GM21381 (cell line): ENCODE measurements around the gene MSANTD7.
A peak's percentile ranks its signal among the peaks of the same experiment; 100 is the strongest.
"Not testable (repeated sequence)": the region's sequence is repeated elsewhere in the genome, so short reads cannot be mapped to it uniquely, and the experiment has no call there.

Experiments used
- ATAC-seq: cut with Tn5 transposase; IDR thresholded peaks from one replicate; pipeline ENCODE4 v1.9.1; 2021; ENCODE audit warnings: mild to moderate bottlenecking, moderate library complexity; ENCODE audit not compliant: unreplicated experiment

The MSANTD7 gene

DNA sequence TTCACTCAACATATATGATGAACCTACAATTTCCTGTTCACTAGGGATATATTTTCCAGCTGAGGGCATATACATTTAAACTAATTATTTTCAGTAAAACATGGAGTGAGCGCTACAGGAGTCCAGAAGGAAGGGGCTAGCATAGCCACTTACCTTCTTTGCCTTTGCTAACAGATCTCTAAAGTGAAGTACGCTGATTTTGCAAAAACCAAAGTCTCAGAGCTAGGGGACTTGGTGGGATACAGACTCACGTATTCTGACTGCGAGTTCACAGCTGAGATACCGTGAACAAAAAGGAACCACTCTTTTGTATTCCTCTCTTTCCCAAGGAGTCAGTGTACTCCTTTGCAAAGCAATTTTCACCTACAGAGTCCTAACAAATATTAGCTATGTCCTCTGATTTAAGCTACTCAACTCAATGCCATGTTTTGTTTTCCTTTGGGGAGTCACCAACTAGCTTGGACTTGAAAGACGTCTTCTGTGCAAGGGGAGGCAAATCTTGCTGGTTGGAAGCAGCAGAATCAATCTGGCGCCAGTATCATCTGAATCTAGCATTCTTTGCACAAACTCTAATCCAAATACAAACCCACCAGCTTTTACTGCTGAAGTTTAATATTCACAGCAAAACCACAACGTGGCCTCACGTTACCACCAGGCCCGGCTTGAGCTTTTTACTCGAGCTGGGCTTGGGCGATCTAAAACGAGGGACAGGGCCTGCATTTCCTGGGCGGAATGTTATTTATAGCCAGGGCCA, 926 bp upstream of the MSANTD7 start:
- no peak for ATAC-seq

DNA sequence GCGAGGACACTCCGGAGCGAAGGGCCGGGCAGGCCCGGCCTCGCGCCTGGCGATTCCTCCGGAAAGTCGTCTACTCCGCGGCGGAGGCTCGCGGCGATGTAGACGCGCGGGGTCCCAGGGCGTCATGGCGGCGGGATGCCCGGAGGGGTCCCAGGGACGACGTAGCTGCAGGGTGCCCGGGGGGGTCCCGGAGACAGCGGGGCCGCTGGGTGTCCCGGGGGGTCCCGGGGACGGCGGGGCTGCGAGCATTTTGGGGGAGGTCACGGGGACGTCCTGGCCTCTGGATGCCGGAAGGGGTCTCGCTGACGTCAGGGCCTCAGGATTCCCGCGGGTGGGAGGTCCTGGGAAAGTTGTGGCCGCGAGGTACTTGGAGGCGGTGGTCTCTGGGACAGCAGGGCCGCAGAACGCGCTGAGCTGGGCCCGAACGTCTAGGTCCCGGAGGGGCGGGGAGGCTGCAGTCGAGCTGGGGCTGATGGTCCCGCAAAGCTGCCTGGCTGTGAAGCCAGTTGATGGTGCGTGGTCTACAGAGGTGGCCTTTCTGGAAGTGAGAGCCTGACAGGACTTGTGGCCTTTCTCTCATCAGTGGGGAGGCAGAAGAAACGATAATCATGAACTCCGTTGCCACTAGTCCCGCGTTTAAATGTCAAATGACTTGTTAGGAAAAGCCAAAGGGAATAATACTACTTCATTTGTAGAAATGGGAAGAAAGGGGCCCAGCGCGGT, 637 bp downstream of the MSANTD7 start:
- ATAC-seq: peak; percentile 3

DNA sequence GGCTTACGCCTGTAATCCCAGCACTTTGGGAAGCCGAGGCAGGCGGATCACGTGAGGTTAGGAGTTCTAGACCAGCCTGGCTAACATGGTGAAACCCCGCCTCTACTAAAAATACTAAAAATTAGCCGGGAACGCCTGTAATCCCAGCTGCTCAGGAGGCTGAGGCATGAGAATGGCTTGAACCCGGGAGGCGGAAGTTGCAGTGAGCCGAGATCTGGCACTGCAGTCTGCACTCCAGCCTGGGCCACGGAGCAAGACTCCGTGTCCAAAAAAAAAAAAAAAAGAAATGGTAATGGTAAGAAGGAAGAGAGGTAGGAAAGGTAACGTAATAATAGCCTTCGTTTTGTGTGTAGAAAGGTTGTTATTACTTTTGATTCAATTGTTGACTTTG, 1.2 kb downstream of the MSANTD7 start:
- no peak for ATAC-seq

DNA sequence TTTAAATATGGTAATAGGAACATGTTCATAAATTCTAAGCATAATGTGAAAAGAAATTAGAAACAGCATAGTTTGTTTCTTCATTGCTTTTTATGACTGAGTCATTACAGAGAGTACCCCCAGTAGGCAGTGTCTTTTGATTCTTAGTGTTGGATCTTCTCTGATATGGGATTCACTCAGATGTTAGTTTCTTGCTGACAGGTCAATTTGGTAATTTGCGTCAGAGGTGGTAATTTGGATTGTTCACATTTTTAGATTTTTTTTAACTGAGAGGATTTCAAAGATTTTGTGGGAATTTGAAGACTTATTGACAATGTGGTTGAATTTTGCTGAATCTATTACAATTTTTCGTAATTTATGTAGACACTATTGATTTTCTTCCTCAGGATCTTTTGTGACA, 2.1 kb downstream of the MSANTD7 start:
- ATAC-seq: no peak

DNA sequence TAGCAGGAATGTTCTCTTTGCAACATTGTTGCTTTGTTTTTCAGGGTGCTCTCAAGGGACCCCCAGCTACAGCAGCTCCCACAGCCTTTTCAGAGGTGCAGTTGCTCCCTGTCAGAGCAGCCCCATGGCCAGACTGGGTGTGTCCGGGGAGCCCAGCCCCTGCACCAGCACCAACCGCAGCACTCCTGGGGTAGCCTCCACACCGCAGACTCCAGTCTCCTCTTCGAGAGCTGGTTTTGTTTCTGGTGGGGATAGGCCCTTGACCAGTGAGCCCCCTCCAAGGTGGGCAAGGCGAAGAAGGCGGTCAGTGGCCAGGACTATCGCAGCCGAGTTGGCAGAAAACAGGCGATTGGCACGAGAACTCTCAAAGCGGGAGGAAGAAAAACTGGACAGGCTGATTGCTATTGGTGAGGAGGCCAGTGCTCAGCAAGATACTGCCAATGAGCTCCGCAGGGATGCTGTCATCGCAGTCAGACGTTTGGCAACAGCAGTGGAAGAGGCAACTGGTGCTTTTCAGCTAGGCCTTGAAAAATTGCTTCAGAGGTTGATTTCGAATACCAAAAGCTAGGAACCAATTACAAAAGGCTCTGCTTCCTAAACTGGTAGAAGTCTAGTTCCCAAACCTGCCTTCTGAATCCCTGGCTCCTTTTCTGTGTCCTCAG, 5.4 kb downstream of the MSANTD7 start:
- no peak for ATAC-seq

DNA sequence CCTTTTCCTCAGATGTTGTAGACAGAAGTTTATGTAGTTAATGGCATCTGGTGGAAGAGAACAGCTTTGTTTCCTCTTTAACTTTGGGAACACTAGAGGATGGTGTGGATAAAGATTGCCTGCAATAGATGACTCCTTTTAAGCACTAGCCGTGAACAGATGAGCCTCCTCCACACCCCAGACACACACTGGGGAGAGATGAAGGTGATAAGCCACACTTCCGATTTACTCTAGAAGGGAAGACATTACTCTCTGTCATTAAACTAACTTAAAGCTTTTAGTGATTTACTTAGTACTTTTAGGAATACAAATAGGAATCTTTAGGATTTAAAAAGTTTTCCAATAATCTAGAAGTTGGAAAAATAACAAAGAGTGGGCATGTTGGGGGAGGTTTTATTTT, 6.8 kb downstream of the MSANTD7 start:
- ATAC-seq: no peak

DNA sequence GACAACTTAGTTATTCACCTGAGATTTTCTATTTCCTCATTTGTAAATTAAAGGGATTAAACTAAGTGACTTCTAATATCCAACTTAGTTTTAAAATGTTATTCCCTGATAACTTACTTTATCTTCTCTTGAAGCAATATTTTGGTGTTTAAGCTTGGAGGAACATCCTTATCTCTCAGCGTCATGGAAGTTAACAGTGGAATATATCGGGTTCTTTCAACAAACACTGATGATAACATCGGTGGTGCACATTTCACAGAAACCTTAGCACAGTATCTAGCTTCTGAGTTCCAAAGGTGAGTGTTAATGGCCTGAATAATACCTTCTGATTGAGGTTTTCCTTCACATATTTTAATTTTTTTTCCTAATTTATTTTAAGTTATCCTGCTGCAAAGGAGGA, 14.1 kb downstream of the MSANTD7 start:
- no peak for ATAC-seq

DNA sequence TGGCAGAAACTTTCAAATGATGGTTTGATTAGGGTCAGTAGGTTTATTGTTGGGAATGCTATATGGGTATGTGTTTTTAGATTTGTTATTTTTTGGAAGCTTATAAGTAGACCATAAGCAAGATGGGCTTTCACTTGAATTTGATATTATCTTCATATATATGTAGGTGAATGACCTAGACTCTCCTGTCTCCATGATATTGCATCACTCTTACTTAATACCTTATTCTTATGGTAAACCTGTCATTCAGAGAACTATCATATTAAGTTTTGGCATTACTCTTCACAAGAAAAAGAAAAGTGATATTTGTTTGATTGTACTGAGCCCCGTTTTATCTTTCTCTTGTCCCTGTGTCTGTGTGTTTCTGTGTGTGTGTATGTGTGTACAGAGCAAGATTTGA, 17.3 kb downstream of the MSANTD7 start:
- no peak for ATAC-seq

DNA sequence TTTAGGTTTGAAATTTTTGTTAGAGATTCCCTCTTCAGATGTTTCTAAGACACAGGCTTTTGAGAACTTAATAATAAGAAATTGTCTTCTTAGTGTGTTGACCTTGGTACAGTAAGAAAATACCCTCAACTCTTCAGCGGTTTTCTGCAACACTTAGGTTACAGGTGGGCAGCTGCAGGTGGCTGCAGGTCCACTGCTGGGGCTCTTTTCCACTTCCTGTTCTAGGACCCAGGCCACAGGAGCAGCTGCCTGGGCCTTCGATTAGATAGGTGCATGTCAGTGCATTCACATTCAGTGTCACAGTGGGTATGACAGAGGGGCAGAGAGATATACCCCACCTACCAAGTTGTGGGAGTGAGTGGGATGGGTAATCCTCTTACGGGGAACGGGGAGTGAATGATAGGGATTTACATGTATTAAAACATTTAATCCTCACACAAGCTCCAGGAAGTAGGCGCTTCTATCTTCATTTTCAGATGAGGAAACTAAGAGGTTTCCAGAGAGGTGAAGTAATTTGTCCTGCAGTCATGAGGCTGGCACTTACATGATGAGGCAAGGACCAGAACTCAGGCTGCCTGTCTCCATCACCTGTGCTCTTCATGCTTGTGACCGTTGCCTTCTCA, 20.3 kb downstream of the MSANTD7 start:
- ATAC-seq: no peak

DNA sequence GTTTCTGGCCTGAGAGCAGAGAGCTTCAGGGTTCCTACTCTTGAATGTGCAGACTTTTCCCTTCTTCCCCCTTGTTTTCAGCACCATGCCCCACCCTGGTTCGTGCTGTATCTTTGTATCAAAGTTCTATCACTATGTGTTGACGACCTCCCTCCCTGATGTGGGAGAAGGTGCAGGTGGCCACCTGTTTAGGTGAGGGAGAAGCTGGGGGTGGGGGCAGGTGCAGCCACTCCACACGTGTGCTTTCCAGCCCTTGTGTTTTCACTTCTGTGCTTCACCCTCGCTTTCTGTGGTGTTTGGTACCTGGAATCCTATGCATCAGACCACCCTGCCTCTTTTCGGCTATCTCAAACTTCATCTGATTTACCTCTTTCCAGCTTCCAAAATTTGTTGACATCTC, 20.9 kb downstream of the MSANTD7 start:
- no peak for ATAC-seq

DNA sequence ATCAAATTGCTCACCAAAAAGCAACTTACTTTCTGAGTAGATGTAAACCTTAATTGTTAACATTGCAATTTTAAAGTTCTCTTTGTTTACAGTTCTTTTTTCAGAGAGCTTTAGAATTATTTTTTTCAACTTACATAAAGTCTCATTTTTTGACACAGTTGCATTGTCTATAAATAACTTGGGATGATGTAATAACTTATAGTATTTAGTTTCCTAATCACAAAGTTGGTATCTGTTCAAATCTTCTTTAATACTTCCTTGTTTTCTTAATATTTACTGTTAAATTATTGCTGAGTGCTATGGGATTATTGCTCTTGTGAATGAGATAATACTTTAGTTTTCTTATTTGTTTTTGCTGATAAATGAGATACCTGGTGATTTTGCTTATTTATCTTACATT, 21.7 kb downstream of the MSANTD7 start:
- no peak for ATAC-seq

DNA sequence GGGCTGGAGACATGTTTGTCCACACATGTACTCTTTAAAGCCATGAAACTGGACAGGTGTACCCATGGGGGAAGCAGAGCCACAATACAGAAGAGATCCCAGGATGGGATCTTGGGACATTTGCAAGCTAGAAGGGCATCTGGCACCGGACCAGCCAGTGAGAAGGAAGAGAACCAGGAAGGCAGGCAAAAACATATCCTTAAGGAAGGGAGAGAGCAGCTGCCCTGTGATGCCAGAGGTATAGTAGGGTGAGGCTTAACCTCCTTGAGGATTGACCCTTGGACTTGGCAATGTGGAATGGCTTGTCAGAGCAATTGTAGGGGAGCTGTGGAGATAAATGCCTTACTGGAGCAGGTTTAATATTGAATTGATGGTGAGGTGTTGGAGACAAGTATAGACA, 22.7 kb downstream of the MSANTD7 start:
- ATAC-seq: no peak

DNA sequence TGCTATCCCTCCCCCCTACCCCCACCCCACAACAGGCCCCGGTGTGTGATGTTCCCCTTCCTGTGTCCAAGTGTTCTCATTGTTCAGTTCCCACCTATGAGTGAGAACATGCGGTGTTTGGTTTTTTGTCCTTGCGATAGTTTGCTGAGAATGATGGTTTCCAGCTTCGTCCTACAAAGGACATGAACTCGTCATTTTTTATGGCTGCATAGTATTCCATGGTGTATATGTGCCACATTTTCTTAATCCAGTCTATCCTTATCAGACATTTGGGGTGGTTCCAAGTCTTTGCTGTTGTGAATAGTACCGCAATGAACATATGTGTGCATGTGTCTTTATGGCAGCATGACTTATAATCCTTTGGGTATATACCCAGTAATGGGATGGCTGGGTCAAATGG, 26.4 kb downstream of the MSANTD7 start:
- ATAC-seq: not testable (repeated sequence)

DNA sequence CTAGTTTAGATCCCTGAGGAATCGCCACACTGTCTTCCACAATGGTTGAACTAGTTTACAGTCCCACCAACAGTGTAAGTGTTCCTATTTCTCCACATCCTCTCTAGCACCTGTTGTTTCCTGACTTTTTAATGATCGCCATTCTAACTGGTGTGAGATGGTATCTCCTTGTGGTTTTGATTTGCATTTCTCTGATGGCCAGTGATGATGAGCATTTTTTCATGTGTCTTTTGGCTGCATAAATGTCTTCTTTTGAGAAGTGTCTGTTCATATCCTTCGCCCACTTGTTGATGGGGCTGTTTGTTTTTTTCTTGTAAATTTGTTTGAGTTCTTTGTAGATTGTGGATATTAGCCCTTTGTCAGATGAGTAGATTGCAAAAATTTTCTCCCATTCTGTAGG, 26.8 kb downstream of the MSANTD7 start:
- not testable (repeated sequence) for ATAC-seq

DNA sequence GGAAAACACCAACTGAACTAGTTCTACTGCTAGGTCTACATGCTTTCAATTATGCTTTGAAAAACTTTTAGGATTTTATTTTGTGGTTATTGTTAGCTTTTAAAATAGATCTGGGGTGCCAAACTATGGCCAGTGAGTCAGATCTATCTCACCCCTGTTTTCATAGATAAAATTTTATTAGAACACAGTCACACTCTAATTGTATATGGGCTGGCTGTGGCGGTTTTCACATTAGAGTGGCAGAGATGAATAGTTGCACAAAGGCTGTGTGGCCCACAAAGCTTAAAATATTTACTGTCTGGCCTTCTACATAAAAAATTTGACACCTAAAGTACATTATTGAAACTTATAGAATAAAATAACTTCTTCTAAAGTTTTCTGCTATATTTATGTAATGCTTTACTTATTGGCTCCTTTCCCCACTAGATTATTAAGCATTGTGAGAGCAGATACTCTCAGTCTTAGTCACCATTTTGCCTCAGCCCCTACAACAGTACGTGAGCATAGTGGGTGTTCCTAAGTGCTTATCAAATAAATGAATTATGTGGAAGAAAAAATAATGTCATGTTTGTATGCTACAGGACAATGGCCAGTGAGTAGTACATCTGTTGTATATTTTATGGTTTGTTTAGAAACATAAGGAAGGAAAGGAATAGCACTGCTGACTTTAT, 35.1 kb downstream of the MSANTD7 start:
- peak; percentile 36 for ATAC-seq

DNA sequence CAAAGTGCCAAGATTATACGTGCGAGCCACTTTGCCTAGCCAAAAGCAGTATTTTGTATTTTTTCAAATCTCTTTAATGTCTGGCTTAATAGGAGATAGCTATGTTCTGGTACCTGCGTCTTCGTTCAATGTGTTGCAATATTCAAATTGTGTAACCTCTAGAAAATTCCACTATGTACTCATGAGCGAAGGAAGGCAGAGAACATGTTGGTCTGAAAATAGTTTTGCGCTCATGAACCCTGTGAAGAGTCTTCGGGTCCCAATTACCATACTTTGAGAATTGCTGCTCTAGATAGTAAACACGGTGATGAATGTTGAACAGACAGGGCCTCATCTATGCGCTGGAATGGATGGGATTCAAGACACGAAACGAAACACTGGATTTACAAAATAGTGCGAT, 37.8 kb downstream of the MSANTD7 start:
- no peak for ATAC-seq

DNA sequence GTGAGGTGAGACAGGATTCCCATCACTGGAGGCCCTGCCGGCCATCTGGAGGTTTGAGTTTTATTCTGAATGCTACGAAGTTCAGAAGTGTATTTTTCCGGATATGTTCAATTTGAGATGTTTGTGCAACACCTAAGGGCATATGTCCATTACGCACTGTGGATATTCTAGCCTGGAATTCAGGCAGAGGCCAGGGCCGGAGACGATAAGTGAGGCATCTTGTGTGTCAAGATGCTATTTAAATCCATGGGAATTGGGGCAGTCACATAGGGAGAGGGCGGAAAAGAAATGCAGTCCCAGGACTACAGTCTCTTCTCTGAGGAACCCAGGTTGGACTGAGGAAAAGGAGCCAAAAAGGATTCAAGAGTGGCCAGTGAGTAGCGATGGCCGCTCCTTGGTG, 38.7 kb downstream of the MSANTD7 start:
- ATAC-seq: no peak

DNA sequence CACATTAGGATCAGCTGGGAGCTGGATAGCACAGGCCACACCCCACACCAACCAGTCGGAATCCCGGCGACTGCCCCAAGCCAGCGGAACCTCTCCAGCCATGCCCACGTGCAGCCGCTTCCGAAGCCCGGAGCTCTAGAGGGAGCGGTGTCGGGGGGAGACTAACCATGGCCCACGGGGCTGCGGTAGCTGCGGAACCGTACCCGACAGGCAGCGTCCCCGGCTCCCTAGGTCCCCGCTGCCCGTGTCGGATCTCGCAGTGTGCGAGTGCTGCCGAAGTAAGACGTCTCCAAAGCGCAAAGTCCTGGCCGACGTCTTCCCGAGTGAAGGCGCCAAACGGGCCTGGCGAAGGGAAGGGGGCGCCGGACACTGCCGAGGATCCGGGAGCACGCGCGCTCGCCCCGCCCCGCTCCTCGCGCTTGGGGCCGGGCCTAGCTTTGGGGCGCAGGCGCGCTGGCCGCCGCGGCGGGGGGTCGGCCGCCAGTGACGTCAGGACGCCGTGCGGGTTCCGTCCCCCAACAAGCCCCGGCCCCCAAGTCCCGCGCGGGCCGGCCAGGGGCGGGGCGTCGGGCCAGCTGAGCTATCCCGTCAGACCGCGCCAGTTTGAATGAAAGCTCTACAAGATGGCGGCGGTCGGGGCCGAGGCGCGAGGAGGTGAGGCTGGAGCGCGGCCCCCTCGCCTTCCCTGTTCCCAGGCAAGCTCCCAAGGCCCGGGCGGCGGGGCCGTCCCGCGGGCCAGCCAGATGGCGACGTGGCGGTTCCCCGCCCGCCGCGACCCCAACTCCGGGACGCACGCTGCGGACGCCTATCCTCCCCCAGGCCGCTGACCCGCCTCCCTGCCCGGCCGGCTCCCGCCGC, 40.4 kb downstream of the MSANTD7 start, which contains the start of gene SUV39H2:
TSS of gene SUV39H2 (plus strand) at position 601 of the 858 bp plus-strand sequence. CDS start at position 624, 23 bp downstream.
- ATAC-seq: peak; percentile 90

DNA sequence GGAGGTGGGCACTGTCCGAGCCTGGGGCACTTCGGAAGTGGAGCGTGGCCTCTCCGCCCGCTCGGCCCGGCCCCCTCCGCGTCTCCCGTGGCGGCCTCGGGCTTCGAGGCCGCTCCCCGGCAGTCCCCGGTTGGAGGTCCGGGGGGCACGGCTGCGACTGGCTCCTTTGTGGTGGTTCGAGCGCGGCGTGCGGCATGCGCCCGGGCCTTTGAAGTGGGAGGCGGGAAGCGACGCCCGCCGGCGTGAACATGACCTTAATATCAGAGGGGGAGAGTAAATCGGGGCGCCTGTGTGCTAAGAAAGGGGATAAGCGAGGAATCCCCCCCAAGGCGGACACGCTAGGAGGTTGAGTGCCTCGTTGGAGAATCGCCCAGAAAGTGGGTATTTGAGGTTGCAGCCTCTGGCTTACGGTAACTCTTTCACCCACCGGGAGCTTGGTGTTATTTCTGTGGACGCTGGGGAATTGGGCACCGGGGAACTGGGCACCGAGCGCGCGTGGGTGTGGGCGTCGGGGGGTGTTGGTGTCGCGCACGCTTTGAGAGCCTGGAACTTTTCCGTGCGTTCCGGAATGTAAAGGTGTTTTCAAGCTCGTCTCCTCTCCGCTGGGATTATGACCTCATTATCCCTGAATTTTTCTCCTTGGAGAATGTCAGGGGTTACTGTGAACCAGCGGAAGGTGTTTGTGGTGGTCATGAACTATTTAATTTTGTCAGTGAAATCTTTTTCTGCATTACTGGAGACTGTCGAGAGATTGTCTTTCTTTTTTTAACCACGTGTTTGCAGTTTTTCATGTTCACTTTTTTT, 41.2 kb downstream of the MSANTD7 start:
- ATAC-seq: peak; percentile 2
